PC-9 (cell line): Measurements from ENCODE around the gene LMNB1.

Experiments used
- EZH2 ChIP-seq: fragments of 200-600 bp; sonication (generic); IDR thresholded peaks from 2 replicates; pipeline ENCODE4 v1.8.0; 2017; ENCODE audit warnings: antibody characterized with exemption, low read depth
- TF ChIP-seq, protein P1 (sequence below): fragments of 200-600 bp; sonication (generic); conservative IDR thresholded peaks from 2 replicates; pipeline ENCODE4 v1.6.1; 2017; ENCODE audit warnings: mixed run types, antibody characterized with exemption, mild to moderate bottlenecking, moderate library complexity

DNA sequence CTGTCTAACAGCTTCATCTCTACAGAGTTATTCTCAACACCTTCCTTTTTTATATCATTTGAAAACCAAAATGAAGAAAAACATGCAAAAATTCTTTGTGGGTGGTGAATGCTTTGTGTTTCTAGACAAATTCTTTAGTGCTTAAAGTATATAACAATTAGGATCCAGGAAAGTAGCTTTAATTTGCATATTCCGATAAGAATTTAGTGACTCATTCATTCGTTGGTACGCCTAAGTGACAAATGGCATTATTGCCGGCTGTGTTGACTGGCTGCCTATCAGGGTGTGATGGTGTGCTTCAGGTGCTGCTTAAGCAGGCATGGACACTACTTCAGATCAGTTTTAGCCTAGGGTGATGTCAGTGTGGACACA, 35.2 kb downstream of the LMNB1 start:
- TF ChIP-seq, protein P1, sequence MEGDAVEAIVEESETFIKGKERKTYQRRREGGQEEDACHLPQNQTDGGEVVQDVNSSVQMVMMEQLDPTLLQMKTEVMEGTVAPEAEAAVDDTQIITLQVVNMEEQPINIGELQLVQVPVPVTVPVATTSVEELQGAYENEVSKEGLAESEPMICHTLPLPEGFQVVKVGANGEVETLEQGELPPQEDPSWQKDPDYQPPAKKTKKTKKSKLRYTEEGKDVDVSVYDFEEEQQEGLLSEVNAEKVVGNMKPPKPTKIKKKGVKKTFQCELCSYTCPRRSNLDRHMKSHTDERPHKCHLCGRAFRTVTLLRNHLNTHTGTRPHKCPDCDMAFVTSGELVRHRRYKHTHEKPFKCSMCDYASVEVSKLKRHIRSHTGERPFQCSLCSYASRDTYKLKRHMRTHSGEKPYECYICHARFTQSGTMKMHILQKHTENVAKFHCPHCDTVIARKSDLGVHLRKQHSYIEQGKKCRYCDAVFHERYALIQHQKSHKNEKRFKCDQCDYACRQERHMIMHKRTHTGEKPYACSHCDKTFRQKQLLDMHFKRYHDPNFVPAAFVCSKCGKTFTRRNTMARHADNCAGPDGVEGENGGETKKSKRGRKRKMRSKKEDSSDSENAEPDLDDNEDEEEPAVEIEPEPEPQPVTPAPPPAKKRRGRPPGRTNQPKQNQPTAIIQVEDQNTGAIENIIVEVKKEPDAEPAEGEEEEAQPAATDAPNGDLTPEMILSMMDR: no peak
- TF ChIP-seq EZH2: no peak
